Measurements from ENCODE around the gene CLEC19A.

DNA sequence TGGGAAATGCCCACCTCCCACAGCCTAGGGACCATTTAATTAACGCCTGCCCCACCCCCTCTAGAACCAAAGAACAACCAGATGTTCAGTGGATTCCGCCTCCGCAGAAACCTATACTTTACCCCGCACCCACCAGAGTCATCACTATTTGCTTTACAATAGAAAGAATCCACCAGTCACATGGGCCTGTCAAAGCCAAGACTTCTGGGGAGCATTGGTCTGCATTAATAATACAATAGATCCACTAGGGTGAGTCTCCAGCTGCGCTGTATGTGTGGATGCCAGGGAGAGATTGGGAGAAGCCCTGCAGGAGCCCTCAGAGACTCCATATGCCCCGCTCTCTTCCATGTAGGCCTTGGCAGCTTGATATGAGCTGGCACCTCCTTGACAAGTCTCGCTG is 31.3 kb downstream of the CLEC19A start:
- TF ChIP-seq, protein P1, sequence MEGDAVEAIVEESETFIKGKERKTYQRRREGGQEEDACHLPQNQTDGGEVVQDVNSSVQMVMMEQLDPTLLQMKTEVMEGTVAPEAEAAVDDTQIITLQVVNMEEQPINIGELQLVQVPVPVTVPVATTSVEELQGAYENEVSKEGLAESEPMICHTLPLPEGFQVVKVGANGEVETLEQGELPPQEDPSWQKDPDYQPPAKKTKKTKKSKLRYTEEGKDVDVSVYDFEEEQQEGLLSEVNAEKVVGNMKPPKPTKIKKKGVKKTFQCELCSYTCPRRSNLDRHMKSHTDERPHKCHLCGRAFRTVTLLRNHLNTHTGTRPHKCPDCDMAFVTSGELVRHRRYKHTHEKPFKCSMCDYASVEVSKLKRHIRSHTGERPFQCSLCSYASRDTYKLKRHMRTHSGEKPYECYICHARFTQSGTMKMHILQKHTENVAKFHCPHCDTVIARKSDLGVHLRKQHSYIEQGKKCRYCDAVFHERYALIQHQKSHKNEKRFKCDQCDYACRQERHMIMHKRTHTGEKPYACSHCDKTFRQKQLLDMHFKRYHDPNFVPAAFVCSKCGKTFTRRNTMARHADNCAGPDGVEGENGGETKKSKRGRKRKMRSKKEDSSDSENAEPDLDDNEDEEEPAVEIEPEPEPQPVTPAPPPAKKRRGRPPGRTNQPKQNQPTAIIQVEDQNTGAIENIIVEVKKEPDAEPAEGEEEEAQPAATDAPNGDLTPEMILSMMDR (IDR thresholded peaks at IDR 0.05; ENCODE audit: low read depth, low read length, poor library complexity, severe bottlenecking) = no peak
- TF ChIP-seq EZH2phosphoT487 (IDR thresholded peaks at IDR 0.05; ENCODE audit: borderline replicate concordance, low read length) = no peak
